Retina (tissue), 1 donor: ENCODE data around the gene HDDC2.
A peak's percentile ranks its signal among the peaks of the same experiment; 100 is the strongest.

Source experiments
- DNase-seq: peaks from one replicate; pipeline ENCODE4 v3.0.0-alpha.2; 2016

Gene HDDC2, protein sequence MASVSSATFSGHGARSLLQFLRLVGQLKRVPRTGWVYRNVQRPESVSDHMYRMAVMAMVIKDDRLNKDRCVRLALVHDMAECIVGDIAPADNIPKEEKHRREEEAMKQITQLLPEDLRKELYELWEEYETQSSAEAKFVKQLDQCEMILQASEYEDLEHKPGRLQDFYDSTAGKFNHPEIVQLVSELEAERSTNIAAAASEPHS

DNA sequence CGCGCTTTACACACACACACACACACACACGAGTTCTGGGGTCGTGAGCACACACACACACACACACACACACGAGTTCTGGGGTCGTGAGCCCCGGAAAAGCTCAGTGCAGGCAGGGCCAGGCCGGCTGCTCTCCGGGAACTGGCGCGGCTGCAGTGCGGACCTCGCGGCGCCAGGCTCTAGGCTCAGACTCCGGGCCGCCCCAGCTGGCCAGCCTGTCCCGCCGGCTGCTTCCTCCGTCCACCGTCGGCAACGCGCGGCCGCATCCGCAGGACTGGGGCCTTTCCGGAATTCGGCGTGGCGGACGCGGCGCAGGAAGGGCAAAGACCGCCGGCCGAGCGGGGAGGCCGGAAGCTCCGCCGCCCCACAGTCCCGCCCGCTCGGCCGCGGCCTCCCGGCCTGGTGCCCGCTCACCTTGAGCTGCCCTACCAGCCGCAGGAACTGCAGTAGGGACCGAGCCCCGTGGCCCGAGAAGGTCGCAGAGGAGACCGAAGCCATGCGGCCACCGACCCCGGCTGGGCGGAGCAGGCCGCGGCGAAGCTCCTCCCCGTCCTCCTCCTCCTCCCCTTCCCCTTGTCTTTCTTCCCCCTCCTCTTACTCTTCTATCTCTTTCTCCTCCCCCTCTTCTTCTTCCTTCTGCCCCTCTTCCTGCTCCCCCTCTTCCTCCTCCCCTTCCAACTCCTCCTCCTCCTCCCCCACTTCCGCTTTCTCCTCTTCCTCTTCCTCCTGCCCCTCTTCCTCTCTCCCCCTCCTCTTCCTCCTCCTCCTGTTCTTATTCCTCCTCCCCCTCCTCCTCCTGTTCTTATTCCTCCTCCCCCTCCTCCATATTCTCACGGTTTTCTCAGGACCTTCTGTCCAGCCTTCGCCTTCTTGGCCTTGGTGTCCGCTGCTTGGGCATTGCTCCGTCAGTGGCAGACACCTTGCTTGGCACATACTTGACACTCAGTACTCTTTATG, at the start of gene HDDC2:
HDDC2 (minus strand) TSS at position 533 of the 957 bp plus-strand sequence; CDS start at position 498, 35 bp downstream.
- DNase-seq: peak; percentile 91

DNA sequence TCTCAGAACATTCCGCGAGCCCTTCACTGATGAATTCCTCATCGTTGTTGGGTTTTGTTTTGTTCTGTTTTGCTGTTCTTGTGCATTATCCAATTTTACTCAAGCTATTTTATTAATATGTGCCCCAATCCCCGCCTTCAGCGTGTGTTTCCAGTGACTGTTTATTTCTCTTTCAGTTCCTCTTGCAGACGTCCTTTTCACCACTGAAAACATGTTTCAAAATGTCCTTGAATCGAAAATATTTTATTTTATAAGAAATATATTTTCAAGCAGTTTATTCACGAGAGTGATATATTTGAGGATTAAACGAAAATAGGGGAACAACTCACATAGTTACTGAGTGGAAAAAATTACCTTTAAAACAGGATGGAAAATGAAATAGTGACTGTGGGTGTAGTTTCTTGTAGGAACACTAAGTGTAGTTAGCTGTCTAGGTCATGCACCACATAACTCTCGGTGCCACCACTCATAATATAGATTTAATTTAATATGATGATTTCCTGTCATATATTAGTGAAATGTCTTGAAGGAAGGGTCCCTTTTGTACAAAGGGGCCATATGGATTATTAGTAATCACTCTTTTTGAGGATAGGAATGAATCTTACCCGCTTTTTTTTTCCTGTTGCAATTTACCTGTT, 45.3 kb upstream of the HDDC2 start:
- DNase-seq: no peak

DNA sequence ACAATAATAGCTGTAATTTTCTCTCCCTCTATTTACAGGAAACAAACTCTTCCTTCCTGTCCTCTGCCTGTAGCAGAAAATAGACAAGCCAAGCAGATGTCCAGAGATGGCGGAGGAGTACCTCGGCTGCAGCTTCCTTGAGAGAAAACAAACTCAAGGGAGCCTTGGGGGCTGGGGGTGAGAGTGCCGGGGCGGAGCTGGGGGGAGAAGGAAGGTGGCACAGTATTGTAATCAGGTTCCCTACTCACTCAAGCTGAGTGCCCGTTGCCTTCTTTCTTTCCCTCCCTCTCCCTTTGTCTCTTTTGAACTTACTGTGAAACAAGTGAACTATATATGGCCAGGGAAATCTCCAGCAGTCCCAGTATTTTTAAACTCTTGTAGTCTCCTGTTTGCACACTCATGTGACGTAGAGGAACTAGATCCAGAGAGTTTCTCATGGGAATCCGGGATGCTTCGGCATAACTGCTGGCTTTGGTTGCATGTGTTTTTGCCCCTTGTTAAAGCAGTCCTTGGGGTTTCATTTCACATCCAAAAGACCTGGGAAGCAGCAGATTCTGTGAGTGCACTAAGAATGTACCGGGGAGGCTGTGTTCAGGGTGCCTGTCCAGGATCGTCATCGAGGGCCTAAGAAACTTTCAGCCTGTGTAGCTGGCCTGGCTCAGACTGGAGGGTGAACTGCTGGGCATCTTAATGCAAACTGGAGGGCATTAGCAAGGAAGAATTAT, 44.6 kb upstream of the HDDC2 start:
- DNase-seq: no peak

DNA sequence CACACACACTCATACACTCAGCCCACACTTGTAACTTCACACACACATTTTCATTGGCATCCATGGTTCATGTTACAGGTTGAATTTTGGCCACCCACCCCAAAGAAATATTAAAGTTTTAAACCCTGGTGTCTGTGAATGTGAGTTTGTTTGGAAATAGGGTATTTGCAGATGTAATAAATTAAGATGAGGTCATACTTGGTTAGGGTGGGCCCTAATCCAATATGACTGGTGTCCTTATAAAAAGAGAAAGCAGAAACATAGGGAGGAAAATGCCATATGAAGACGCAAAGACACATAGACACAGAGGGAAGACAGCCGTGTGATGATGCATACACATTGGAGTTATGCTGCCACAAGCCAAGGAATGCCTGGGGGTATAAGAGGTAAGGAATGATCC, 39.7 kb upstream of the HDDC2 start:
- no peak for DNase-seq

DNA sequence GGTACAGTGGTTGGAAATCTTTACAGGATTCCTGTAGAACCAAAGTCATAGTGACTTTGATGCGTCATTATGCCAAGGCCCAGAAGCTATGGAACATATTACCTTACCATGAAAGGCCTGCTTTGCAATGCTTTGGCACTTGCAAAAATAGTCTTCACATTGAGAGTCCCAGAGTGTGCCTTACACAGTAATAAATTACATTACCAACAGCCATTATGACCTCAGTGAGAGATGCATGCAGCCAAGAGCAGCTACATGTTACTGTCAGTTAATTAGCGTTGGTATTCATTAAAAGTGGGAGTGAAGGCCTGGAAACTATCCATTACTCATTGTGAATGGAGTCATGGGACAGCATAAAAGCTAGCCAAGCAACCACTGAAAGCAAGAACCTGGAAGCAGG, 39.2 kb upstream of the HDDC2 start:
- no peak for DNase-seq

DNA sequence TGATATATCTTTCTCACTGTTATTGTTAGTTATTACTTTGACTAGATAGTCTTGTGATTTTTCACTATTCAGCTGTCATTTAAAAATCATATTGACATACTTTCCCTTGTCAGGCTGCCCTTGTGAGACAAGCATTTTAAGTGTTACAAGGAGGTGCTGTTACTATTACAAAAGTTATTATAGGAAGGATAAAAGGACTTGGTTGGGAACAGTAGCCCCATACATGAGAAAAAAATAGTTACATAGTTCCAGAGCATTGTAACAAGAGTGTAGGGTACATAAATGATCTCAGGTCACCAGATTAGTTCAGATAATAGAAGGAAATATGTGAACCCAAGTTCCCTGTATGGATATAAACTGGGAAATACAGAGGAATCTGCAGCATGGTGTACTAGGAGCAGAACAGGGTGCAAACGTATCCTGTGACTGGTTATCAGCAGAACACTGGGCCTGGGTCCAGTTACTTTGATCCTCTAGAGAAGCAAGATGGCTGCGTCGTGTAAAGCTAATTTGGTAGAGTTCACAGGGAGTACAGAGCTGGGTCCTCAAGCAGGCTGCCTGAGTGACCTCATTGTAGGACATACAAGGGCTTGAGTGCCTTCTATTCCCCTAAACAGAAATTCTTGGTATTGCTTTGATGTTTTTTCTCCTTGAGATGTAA, 38.5 kb upstream of the HDDC2 start:
- DNase-seq: no peak

DNA sequence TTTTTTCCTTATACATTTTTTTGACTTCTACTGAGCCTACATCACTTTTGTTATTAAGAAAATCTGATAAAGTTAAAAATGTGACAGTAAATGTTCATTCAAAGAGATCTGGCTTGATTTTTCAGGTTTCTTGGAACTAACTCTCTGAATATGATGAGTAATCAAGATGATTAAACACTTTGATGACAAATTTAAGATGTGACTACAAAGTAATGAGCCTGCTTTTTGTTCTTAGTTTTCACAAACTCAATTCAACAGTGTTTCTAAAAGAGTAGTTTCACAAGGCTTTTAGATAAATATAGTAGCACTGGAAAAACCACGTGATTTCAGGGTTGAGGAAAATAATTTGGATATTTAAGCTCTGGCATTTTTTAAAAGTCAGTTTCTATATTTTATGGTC, 37.9 kb upstream of the HDDC2 start:
- DNase-seq: no peak

DNA sequence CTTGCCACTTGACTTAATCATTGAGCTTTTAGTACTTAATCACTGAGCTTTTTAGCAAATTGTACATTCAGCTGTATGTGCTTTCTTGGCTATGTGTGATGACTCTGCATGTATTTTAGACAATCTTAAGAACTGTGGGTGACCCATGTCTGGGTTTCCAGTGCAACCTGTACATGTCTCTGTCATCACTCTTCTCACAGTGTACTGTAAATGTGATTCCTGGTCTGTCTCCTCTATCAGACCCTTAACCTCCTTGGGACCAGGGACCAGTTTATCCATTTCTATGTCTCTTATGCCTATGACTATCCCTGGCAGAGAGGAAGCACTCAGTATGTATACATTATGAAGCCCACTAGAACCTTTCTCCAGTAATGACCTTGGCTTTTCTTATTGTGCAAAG, 36.6 kb upstream of the HDDC2 start:
- DNase-seq: no peak

DNA sequence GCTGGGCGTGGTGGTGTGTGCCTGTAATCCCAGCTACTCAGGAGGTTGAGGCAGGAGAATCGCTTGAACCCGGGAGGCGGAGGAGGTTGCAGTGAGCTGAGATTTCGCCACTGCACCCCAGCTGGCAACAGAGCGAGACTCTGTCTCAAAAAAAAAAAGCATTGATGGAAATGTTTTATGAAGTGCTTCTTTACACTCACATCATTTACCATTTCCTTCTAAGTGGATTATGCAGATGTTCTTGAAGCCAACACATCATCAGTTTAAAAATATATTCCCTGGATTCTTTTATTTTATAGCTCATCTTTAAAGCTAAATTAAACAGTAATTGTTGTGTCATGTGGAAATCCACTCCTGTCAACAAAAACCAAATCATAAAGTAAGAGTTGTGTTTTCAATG, 35.9 kb upstream of the HDDC2 start:
- no peak for DNase-seq

DNA sequence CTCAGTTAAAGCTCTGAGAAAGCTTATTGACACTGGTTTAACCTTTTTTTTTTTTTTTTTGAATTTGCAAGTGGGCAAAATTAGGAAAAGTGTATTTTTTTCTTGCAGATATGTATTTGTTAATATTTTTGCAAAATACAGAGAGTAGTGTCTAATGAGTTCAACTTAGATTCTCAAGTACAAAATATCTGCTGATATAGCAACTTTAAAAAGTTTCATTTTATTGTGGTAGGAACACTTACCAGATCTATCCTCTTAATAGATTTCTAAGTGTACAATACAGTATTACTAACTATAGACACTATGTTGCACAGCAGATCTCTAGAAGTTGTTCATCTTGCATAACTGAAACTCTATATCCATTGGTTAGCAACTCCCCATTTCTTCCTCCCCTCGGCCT, 30.9 kb upstream of the HDDC2 start:
- DNase-seq: no peak

DNA sequence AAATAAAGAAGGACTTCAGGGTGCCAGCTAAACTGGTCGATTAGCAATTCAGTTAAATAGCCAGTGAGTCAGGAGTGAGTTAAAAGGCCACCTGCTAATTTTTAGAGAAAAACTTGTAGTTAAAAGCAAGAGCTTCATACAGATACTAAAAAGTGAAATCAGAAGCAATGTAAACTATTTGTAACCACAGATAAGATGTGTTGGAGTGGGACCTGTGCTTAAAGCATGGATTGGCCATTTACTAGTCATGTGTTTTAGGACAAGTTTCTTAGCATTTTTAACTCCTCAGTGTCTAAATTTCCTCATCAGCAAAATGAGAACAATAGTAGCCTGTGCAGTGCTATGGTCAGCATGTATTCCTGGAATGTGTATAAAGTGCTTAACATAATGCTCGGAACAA, 23.8 kb upstream of the HDDC2 start:
- DNase-seq: no peak

DNA sequence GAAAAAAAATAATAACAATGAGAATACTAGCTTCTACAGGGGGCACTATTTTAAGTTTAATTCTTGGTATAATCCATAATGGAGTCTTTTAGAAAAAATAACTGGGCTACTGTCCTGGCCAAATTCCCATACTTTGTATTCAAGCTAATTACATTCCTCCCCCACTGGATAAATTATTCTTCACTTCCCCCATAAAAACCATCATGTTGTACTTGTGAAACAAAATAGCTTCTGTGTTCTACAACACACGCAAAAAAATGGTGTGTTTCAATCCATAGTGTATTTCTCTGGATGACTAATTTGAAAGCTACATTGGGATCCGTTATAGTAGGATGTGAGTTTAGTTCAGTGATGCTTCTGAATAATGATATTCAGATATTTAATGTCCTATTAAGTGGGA, 21.6 kb upstream of the HDDC2 start:
- no peak for DNase-seq

DNA sequence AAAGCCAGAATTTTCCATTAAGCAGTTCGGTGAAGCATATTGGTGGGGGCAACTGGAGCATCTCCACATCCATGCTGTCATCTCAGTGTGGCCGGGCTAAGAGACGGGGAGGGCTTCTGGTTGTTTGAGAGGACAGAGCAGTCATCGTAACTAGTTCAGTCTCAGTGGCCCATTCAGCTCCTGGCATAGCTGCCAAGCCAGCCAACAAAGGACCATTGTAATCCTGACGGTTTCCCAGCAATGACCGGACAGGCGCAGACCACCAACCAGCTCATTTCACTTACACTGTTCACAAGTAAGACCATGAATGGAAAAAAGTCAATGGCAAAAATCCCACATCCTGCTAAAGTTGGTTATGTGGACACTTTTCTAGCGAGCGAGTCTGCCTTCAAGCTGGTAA, 14.9 kb upstream of the HDDC2 start:
- peak; percentile 74 for DNase-seq

DNA sequence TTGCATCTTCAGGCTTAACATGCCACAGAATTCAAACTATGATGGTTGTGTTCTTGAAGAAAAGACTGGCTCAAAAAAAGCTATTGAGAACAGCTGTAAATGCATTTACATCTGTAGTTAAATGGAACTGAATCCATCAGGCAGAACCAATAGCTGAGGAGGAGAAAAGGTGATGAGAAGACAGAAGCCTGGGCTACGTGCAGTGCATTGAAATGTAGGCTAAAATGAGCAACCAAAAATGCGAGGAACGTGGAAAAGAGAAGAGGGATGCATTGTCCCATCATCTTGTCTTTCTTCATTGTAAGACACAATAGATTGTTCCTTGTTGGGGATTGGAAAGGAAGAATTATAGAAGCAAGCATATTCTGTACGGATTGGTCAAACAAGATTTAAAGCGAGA, 13.8 kb upstream of the HDDC2 start:
- no peak for DNase-seq

DNA sequence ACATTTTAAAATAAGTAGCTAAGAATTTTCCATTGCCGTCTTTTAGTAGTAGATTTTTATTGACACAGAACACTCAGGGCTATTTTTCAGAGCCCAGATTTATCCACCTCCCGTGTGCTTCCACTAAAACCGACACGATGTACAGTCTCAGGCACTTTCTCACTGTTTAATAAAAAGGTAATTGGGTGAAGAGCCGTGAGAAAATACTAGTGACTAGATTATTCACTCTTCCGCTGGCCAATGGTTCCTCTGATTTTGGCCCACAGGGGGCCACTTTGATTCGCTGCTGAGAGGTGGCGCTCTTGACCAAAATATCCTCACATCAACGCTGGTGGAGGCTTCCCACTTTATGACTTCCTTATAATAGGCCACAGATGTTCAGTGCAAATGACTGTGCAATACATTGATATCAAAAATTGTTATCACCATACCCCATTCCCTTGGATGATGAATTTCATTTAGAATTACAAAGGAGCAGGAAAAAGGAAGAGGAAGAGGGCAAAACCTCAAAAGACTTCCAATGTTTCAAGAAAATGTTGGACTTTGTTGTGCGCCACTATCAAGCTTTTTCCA, 12.3 kb upstream of the HDDC2 start:
- DNase-seq: peak; percentile 72

DNA sequence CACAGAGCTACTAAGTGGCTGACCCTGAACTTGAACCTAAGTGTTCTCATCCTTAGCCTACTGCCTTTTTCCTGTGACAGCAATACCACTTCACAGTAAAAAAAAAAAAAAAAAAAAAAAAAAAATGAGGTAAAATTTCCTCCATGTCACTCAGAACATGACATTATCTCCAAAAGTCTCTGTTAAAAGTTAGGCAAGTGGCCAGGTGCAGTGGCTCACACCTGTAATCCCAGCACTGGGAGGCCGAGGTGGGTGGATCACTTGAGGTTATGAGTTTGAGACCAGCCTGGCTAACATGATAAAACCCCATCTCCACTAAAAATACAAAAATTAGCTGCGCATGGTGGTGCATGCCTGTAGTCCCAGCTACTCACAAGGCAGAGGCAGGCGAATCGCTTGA, 11.2 kb upstream of the HDDC2 start:
- no peak for DNase-seq

DNA sequence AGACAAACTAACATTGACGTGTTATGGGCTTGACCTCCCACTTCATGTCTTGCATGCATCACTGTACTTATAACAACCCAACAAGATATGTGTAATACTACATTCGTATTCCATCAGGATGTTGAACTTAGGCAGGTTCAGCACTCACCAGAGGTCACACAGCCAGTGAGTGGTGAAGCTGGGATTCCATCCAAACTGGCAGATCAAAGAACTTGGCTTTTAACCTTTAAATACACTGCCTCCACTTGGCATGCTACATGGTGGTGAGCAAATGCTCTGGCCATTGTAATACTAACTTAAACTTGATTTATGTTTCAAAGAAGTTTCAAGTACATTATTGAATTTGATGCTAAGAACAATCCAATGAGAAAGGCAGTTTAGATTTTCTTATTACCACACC, 10.7 kb upstream of the HDDC2 start:
- DNase-seq: no peak

DNA sequence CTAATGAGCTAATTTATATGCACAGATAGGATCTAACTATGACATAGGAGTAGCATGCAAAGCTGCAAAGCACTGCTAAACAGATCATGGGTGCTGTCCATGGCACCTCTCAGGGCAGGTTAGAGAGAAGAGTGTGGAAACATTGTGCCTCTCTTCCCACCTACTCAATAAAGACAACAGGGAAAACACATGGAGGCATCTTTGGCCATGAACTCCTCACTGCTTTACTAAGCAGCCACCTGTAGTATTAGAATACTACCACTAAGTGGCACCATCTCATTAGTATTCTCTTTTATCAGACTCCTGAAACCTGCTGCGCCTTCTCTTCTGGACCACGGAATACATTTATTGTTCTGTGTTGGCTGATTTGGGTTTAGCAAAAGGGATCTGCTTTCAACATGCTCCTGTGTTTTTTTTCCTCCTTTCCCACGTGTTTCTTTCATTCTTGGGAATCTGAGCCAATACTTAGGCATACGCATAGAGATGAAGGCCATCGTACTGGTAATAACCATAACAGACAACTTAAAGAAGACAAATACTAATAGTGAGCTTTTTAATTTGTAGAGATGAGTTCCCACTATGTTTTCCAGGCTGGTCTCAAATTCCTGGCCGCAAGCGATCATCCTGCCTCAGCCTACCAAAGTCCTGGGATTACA, 9.4 kb upstream of the HDDC2 start:
- peak; percentile 75 for DNase-seq

DNA sequence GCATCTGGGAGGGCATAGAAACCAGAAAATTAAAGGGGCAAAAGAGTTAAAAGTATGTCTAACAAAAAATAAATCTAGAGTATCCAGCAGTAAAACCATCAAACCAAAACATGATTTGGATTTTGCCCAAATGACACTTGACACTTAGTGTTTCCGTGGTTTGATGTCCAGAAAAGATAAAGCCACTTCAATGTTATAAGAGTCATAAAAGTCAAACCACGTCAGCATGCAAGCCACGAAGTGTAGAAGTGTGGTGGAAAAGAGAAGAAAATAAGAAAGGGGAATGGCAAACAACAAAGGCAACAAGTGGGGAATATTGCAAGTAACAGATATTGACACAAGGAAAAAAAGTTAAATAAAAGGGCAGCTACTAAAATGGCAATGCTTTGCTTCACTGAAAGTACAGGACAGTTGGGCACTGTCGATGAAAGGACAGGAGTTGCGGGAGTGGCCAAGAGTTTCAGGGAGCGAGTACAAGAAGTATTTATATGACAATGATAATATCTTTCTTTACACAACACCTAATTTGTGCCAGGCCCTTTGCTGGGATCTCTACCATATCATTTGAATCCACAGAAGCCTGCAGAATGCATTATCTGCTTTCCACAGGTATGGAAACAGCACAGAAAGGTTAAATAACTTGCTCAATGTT, 6.3 kb upstream of the HDDC2 start:
- DNase-seq: no peak

DNA sequence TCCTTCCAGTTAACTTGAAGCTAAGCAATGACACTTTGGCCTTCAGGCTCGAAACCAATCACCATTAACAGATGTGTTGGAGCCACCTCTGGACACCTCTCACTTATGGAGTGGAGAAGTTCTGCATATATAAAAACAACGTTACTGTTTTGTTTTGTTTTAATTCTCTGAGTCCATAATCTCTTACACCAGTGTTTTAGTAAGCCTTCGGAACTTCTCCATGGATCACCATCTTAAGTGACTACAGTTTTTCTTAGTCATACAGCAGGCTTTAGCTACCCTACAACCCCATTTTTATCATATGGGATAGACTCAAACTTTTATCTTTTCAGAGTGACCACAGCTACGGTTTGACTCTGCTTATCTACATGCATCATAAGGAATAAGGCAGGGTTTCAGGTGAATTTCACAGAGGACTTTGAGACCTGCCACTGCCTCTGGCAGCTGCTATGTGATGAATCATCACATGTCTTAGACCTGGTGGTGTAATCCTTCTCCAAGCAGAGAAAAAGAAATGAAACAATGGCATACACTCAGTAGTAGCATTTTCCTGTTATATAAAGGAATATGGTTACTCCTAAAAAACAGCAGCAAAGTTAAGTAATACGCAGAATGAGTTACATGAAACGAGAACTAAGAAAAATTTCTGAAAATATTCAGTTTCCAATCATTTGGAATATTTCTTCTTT, 5.5 kb upstream of the HDDC2 start:
- DNase-seq: no peak

DNA sequence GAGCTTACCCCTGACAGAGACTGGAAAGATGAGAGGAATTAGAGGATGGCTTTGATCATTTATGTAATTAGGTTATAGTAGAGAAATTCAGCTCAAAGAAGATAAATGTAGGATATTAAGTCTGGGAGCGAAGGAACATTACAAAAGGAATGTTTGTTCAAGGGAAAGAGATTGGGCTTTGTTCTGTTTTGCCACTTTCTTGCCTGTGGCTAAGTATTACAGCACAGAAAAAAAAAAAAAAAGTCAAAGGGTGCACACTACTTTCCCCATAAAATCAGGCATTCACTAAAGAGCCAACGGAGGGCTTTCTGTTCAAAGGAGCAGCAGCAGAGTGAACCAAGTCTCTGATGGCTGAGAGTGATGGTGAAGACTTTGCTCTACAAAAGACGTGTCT, 5.0 kb upstream of the HDDC2 start:
- no peak for DNase-seq
